Stimulated activated CD4-positive, alpha-beta T cell treated with anti-CD3 and anti-CD28 coated beads, Interleukin-2, amount 100 ng/mL, for 4 hours (primary cell): ENCODE measurements around the gene DAP.
"Not testable (repeated sequence)": the region's sequence is repeated elsewhere in the genome, so short reads cannot be mapped to it uniquely, and the experiment has no call there.

Experiments
- DNase-seq: peaks from one replicate; pipeline ENCODE4 v3.0.0-alpha.2; 2020; ENCODE audit warnings: low read depth

Gene DAP

GRCh38 chr5:10734037-10734709 lies 26.9 kb downstream of the DAP start:
- no peak for DNase-seq

GRCh38 chr5:10733426-10733825 lies 27.6 kb downstream of the DAP start:
- DNase-seq, result no peak

- no peak for DNase-seq
These were observed 29.1 kb downstream of the DAP start for GRCh38 chr5:10731913-10732312.

GRCh38 chr5:10730043-10730351 lies 31.0 kb downstream of the DAP start:
- DNase-seq, result no peak

GRCh38 chr5:10729320-10730042 lies 31.6 kb downstream of the DAP start:
- no peak for DNase-seq

GRCh38 chr5:10728679-10729078 lies 32.4 kb downstream of the DAP start:
- no peak for DNase-seq

- DNase-seq, result no peak
These were observed 33.2 kb downstream of the DAP start for GRCh38 chr5:10727861-10728260.

- DNase-seq, result no peak
These were observed 34.0 kb downstream of the DAP start for GRCh38 chr5:10726913-10727517.

- no peak for DNase-seq
These were observed 34.7 kb downstream of the DAP start for GRCh38 chr5:10726179-10726912.

GRCh38 chr5:10725636-10726035 lies 35.4 kb downstream of the DAP start:
- no peak for DNase-seq

- DNase-seq, result no peak
These were observed 36.1 kb downstream of the DAP start for GRCh38 chr5:10724781-10725507.

GRCh38 chr5:10723514-10723913 lies 37.5 kb downstream of the DAP start:
- no peak for DNase-seq

- not testable (repeated sequence) for DNase-seq
These were observed 40.3 kb downstream of the DAP start for GRCh38 chr5:10720766-10721165.

- no peak for DNase-seq
These were observed 41.1 kb downstream of the DAP start for GRCh38 chr5:10719965-10720364.

GRCh38 chr5:10718617-10719016 lies 42.4 kb downstream of the DAP start:
- DNase-seq, result not testable (repeated sequence)

GRCh38 chr5:10716825-10717224 lies 44.2 kb downstream of the DAP start:
- not testable (repeated sequence) for DNase-seq

- no peak for DNase-seq
These were observed 45.3 kb downstream of the DAP start for GRCh38 chr5:10715605-10716290.

GRCh38 chr5:10712574-10713366 lies 48.3 kb downstream of the DAP start:
- DNase-seq, result no peak

- no peak for DNase-seq
These were observed 49.5 kb downstream of the DAP start for GRCh38 chr5:10711562-10711961.

GRCh38 chr5:10710513-10711128 lies 50.4 kb downstream of the DAP start:
- DNase-seq, result no peak
